GM19455 (cell line): Measurements from ENCODE around the gene CHIC2.
"Not testable (repeated sequence)": the region's sequence is repeated elsewhere in the genome, so short reads cannot be mapped to it uniquely, and the experiment has no call there.

Experiments used
- ATAC-seq: cut with Tn5 transposase; IDR thresholded peaks from one replicate; pipeline ENCODE4 v1.9.1; 2021; ENCODE audit not compliant: unreplicated experiment

CHIC2 gene

GRCh38 chr4:54061873-54062272, 2.5 kb downstream of the CHIC2 start:
- ATAC-seq, result no peak

GRCh38 chr4:54061067-54061466, 3.3 kb downstream of the CHIC2 start:
- ATAC-seq, result no peak

- ATAC-seq, result no peak
Measured at GRCh38 chr4:54060116-54060515, 4.3 kb downstream of the CHIC2 start.

GRCh38 chr4:54058171-54058570, 6.2 kb downstream of the CHIC2 start:
- no peak for ATAC-seq

- no peak for ATAC-seq
Measured at GRCh38 chr4:54056360-54056759, 8.0 kb downstream of the CHIC2 start.

- no peak for ATAC-seq
Measured at GRCh38 chr4:54055494-54055893, 8.9 kb downstream of the CHIC2 start.

GRCh38 chr4:54054501-54054900, 9.9 kb downstream of the CHIC2 start:
- no peak for ATAC-seq

GRCh38 chr4:54053322-54053721, 11.1 kb downstream of the CHIC2 start:
- ATAC-seq, result not testable (repeated sequence)

- ATAC-seq, result no peak
Measured at GRCh38 chr4:54050214-54050904, 14.0 kb downstream of the CHIC2 start.

- ATAC-seq, result not testable (repeated sequence)
Measured at GRCh38 chr4:54043630-54044029, 20.8 kb downstream of the CHIC2 start.

- ATAC-seq, result no peak
Measured at GRCh38 chr4:54041933-54042332, 22.5 kb downstream of the CHIC2 start.

GRCh38 chr4:54041100-54041499, 23.3 kb downstream of the CHIC2 start:
- no peak for ATAC-seq

- ATAC-seq, result no peak
Measured at GRCh38 chr4:54038056-54038455, 26.3 kb downstream of the CHIC2 start.

- ATAC-seq, result no peak
Measured at GRCh38 chr4:54036184-54036583, 28.2 kb downstream of the CHIC2 start.

GRCh38 chr4:54032558-54033135, 31.8 kb downstream of the CHIC2 start:
- no peak for ATAC-seq

GRCh38 chr4:54027311-54027710, 37.1 kb downstream of the CHIC2 start:
- ATAC-seq, result no peak

GRCh38 chr4:54025582-54025981, 38.8 kb downstream of the CHIC2 start:
- ATAC-seq, result no peak

- not testable (repeated sequence) for ATAC-seq
Measured at GRCh38 chr4:54023019-54023418, 41.4 kb downstream of the CHIC2 start.

GRCh38 chr4:54017974-54018373, 46.4 kb downstream of the CHIC2 start:
- no peak for ATAC-seq

- no peak for ATAC-seq
Measured at GRCh38 chr4:54017308-54017707, 47.1 kb downstream of the CHIC2 start.

GRCh38 chr4:54016504-54016903, 47.9 kb downstream of the CHIC2 start:
- no peak for ATAC-seq

GRCh38 chr4:54015423-54016030, 48.9 kb downstream of the CHIC2 start:
- ATAC-seq, result no peak
